CD14-positive monocyte (primary cell): ENCODE data around the gene ABHD16A. TPM values are rescaled to one million over a fixed set of nuclear protein-coding genes. Genes with fewer than 3 reads are reported as not detected.

Source experiments
- DNase-seq, 3 donors: peaks; one replicate each; pipeline ENCODE4 v3.0.0-alpha.2; 2011 to 2022
- H2AFZ ChIP-seq: 2 replicates; pipeline ENCODE4 v1.6.0; 2012; ENCODE audit warnings: mild to moderate bottlenecking, low read depth, low read length, inconsistent platforms; ENCODE audit not compliant: insufficient read depth, poor library complexity, severe bottlenecking
- H3K27ac ChIP-seq, 2 donors: 1 replicate in 1 of 2; 2 replicates in 1 of 2; pipeline ENCODE4 v1.5.1; 2012 to 2013; ENCODE audit warnings: low read length in 2 of 2, control low read depth in 1 of 2, inconsistent platforms in 1 of 2, low read depth in 1 of 2, mild to moderate bottlenecking in 1 of 2
- H3K27me3 ChIP-seq, 2 donors: one replicate each; pipeline versions ENCODE4 v1.6.0 to v1.6.1; 2011 to 2013; ENCODE audit warnings: low read length in 2 of 2; ENCODE audit not compliant: control insufficient read depth in 2 of 2, insufficient read depth in 2 of 2
- H3K36me3 ChIP-seq, 2 donors: replicated peaks in 1 of 2; 1 replicate in 1 of 2; 2 replicates in 1 of 2; pipeline versions ENCODE4 v1.5.1 to v1.6.1; 2012 to 2013; ENCODE audit warnings: low read length in 2 of 2, control low read depth in 1 of 2, inconsistent platforms in 1 of 2, mild to moderate bottlenecking in 1 of 2; ENCODE audit not compliant: insufficient read depth in 2 of 2, control insufficient read depth in 1 of 2
- H3K4me1 ChIP-seq, 2 donors: 1 replicate in 1 of 2; 2 replicates in 1 of 2; pipeline versions ENCODE4 v1.5.1 to v1.6.1; 2012 to 2013; ENCODE audit warnings: low read length in 2 of 2, control low read depth in 1 of 2, inconsistent platforms in 1 of 2, mild to moderate bottlenecking in 1 of 2, moderate library complexity in 1 of 2; ENCODE audit not compliant: insufficient read depth in 2 of 2, control insufficient read depth in 1 of 2
- H3K4me2 ChIP-seq: replicated peaks from 2 replicates; pipeline ENCODE3; 2012; ENCODE audit warnings: low read length, moderate library complexity, mild to moderate bottlenecking; ENCODE audit not compliant: poor library complexity, severe bottlenecking; ENCODE audit errors: extremely low read depth
- H3K4me3 ChIP-seq, 3 experiments: fragments of 200-600 bp in 1 of 3; sonication (generic) in 1 of 3; replicated peaks in 1 of 3; 1 replicate in 2 of 3; 2 replicates in 1 of 3; pipeline ENCODE4 v1.5.1; 2011 to 2013; ENCODE audit warnings: low read length in 3 of 3, mild to moderate bottlenecking in 3 of 3, control low read depth in 2 of 3, low read depth in 2 of 3, inconsistent platforms in 1 of 3, moderate library complexity in 1 of 3
- H3K79me2 ChIP-seq: 2 replicates; pipeline ENCODE4 v1.6.0; 2012; ENCODE audit warnings: mild to moderate bottlenecking, control low read depth, inconsistent platforms, low read length, moderate library complexity; ENCODE audit not compliant: insufficient read depth
- H3K9ac ChIP-seq: 2 replicates; pipeline ENCODE4 v1.6.0; 2017; ENCODE audit warnings: low read length, mild to moderate bottlenecking; ENCODE audit not compliant: insufficient read depth, poor library complexity, severe bottlenecking
- H3K9me3 ChIP-seq, 2 donors: replicated peaks in 1 of 2; 1 replicate in 1 of 2; 2 replicates in 1 of 2; pipeline versions ENCODE4 v1.5.1 to v1.6.1; 2012 to 2013; ENCODE audit warnings: low read length in 2 of 2, control low read depth in 1 of 2; ENCODE audit not compliant: control insufficient read depth in 1 of 2, insufficient read depth in 1 of 2
- H4K20me1 ChIP-seq: 2 replicates; pipeline ENCODE4 v1.6.0; 2012; ENCODE audit warnings: mild to moderate bottlenecking, low read length, control low read depth, moderate library complexity; ENCODE audit not compliant: insufficient read depth
- H3K27ac Mint-ChIP-seq, 7 donors: one replicate each; pipeline ENCODE4 v1.8.0; 2020; ENCODE audit warnings: mild to moderate bottlenecking in 7 of 7, mixed read lengths in 7 of 7, moderate library complexity in 6 of 7, inconsistent platforms in 2 of 7
- H3K27me3 Mint-ChIP-seq, 3 donors: one replicate each; pipeline ENCODE4 v1.8.0; 2021 to 2022; ENCODE audit warnings: low read depth in 3 of 3, mild to moderate bottlenecking in 3 of 3, mixed read lengths in 3 of 3, moderate library complexity in 3 of 3, inconsistent platforms in 1 of 3
- H3K36me3 Mint-ChIP-seq, 2 donors: one replicate each; pipeline ENCODE4 v1.8.0; 2020; ENCODE audit warnings: mixed read lengths in 2 of 2, inconsistent platforms in 1 of 2, mild to moderate bottlenecking in 1 of 2
- H3K4me1 Mint-ChIP-seq: one replicate; pipeline ENCODE4 v1.8.0; 2020; ENCODE audit warnings: mild to moderate bottlenecking, mixed read lengths
- H3K4me3 Mint-ChIP-seq, 2 donors: one replicate each; pipeline ENCODE4 v1.8.0; 2020; ENCODE audit warnings: mild to moderate bottlenecking in 2 of 2, mixed read lengths in 2 of 2, moderate library complexity in 1 of 2
- H3K9me3 Mint-ChIP-seq, 7 donors: one replicate each; pipeline ENCODE4 v1.8.0; 2020 to 2022; ENCODE audit warnings: mixed read lengths in 7 of 7, mild to moderate bottlenecking in 6 of 7, moderate library complexity in 6 of 7, inconsistent platforms in 2 of 7
- CTCF ChIP-seq: fragments of 200-600 bp; IDR thresholded peaks from one replicate; pipeline ENCODE4 v1.8.0; 2022; ENCODE audit warnings: antibody characterized with exemption, mild to moderate bottlenecking
- WGBS: methylation state at CpG from one replicate; pipeline ENCODE4 v1.1.5; 2013; ENCODE audit warnings: missing lambda C conversion rate; ENCODE audit not compliant: insufficient coverage; 5-methylcytosine and 5-hydroxymethylcytosine counted together
- intact Hi-C, 2 donors: fragments of 100-400 bp; cut with micrococcal nuclease; formaldehyde crosslinking; loops; one replicate each; pipeline versions ENCODE4 v1.15.0 to v1.15.1; 2023
- polyA plus RNA-seq, 3 donors: library from polyadenylated mRNA; depleted of rRNA in 1 of 3; unstranded in 2 of 3; stranded (reverse) in 1 of 3; fragments of 300-500 nt in 2 of 3; fragments of >200 nt in 1 of 3; fragmentation: Illumina TruSeq in 2 of 3; gene quantifications; 1 replicate in 2 of 3; 2 replicates in 1 of 3; pipeline ENCODE4 v1.2.3, GENCODE V29; 2012 to 2021

ABHD16A gene
- polyA plus RNA-seq, 3 donors, result 53.0 to 122 (median 56.0) TPM

- peak within 1 kb of the TSS; percentile 41 to 76 (median 65) for H3K4me3 ChIP-seq
- no peaks in the 10 kb centered on the region for H4K20me1 ChIP-seq
- no peaks in the 10 kb centered on the region for H3K79me2 ChIP-seq
- peak; percentile 72 for TF ChIP-seq CTCF
- peaks cover 3 to 15% of the 10 kb centered on the region in 2 donors for H3K36me3 ChIP-seq
- Mint-ChIP-seq H3K36me3 (peaks cover 12 to 22% of the 10 kb centered on the region in 2 donors), H3K4me1 (peaks cover 37% of the 10 kb centered on the region), H3K9me3 (peaks cover 0 to 4% (median 0%) of the 10 kb centered on the region in 7 donors), H3K4me3 (peak within 1 kb of the TSS; percentile 84 to 91), H3K27me3 (peaks cover 8 to 10% (median 10%) of the 10 kb centered on the region in 3 donors), H3K27ac (peak within 1 kb of the TSS; percentile 14 to 79 (median 72))
- H3K9ac ChIP-seq, result peak within 1 kb of the TSS; percentile 57
- intact Hi-C loops, result loop anchor here (2.0 to 5.0 kb wide), 3 partner anchors 46 to 187 kb away; no protein-coding TSS in a partner anchor
- H3K27me3 ChIP-seq, result peaks cover 0 to 4% of the 10 kb centered on the region in 2 donors
- WGBS, result 7% methylated on average over 14 of the region's 17 CpGs
- peak within 1 kb of the TSS in 1 of 2 donors; percentile 17 for H3K27ac ChIP-seq
- DNase-seq, result peak; percentile 74 to 79 (median 76)
- no peaks in the 10 kb centered on the region for H3K9me3 ChIP-seq
- H2AFZ ChIP-seq, result peak within 1 kb of the TSS; percentile 95
- H3K4me1 ChIP-seq, result peaks cover 26 to 28% of the 10 kb centered on the region in 2 donors
- H3K4me2 ChIP-seq, result peak within 1 kb of the TSS; percentile 93
Measured at GRCh38 chr6:31680226-31681134, 22.6 kb downstream of the ABHD16A start, which contains the start of gene LY6G5C. TSS of gene LY6G5C (minus strand) at chr6:31681067. CDS start at chr6:31680373, 694 bp downstream.

- Mint-ChIP-seq H3K36me3 (peaks cover 13 to 18% of the 10 kb centered on the region in 2 donors), H3K27me3 (peaks cover 5 to 8% (median 6%) of the 10 kb centered on the region in 3 donors), H3K27ac (peak overlapping the region in 1 of 7 donors; percentile 5), H3K9me3 (peaks cover 0 to 2% (median 0%) of the 10 kb centered on the region in 7 donors), H3K4me3 (no peak overlapping the region), H3K4me1 (peaks cover 30% of the 10 kb centered on the region)
- H3K27me3 ChIP-seq, result no peaks in the 10 kb centered on the region
- H3K9ac ChIP-seq, result no peak overlapping the region
- no peak overlapping the region for H3K4me2 ChIP-seq
- no peak for DNase-seq
- no peak overlapping the region for H3K27ac ChIP-seq
- peaks cover 20 to 23% of the 10 kb centered on the region in 2 donors for H3K4me1 ChIP-seq
- intact Hi-C loops, result loop anchor here (5.0 to 10.0 kb wide), 2 partner anchors 89 to 277 kb away; partner anchors contain the start of genes NELFE (in 1 of the 2) and SKIC2 (in 1 of the 2)
- H2AFZ ChIP-seq, result no peak overlapping the region
- H3K36me3 ChIP-seq, result peaks cover 5 to 12% of the 10 kb centered on the region in 2 donors
- H3K79me2 ChIP-seq, result no peaks in the 10 kb centered on the region
- no peak overlapping the region for H3K4me3 ChIP-seq
- 86% methylated on average over 7 of the region's 8 CpGs for WGBS
- H3K9me3 ChIP-seq, result no peaks in the 10 kb centered on the region
- TF ChIP-seq CTCF, result no peak
- no peaks in the 10 kb centered on the region for H4K20me1 ChIP-seq
Measured at GRCh38 chr6:31677955-31678354, 25.2 kb downstream of the ABHD16A start.
